ENCODE data around the gene CRELD1. TPM values are rescaled to one million over a fixed set of nuclear protein-coding genes. Genes with fewer than 3 reads are reported as not detected.

The CRELD1 gene
- polyA plus RNA-seq, 1 experiment = 29.5 TPM

- no peak for DNase-seq (ENCODE audit: low read depth, low spot score)
- POLR2A ChIA-PET = no interaction called here
- Histone ChIP-seq H3K27ac (ENCODE audit: low read depth, low read length) (no peak overlapping the region), H3K9me3 (ENCODE audit: control insufficient read depth, insufficient read depth, low read length) (no peaks in the 10 kb centered on the region), H3K27me3 (ENCODE audit: control insufficient read depth, insufficient read depth, low read length) (no peaks in the 10 kb centered on the region), H3K4me3 (ENCODE audit: low read depth, low read length) (no peak overlapping the region)
- CTCF ChIA-PET = no interaction called here
- TF ChIP-seq CTCF (IDR thresholded peaks at IDR 0.05; ENCODE audit: low read depth, low read length) = no peak
Observed at GRCh38 chr3:9903904-9904303, 29.7 kb upstream of the CRELD1 start.

- CTCF ChIA-PET = interaction anchor here (1.0 to 1.1 kb wide), 2 partner anchors 9 to 57 kb away, joined by 3 read pairs; no protein-coding TSS in a partner anchor
- Histone ChIP-seq H3K27ac (ENCODE audit: low read depth, low read length) (no peak overlapping the region), H3K4me3 (ENCODE audit: low read depth, low read length) (no peak overlapping the region), H3K27me3 (ENCODE audit: control insufficient read depth, insufficient read depth, low read length) (no peaks in the 10 kb centered on the region), H3K9me3 (ENCODE audit: control insufficient read depth, insufficient read depth, low read length) (no peaks in the 10 kb centered on the region)
- POLR2A ChIA-PET = no interaction called here
- no peak for TF ChIP-seq CTCF (IDR thresholded peaks at IDR 0.05; ENCODE audit: low read depth, low read length)
- no peak for DNase-seq (ENCODE audit: low read depth, low spot score)
Observed at GRCh38 chr3:9906480-9906879, 27.2 kb upstream of the CRELD1 start.

GRCh38 chr3:9908286-9908685, 25.3 kb upstream of the CRELD1 start:
- Histone ChIP-seq H3K9me3 (ENCODE audit: control insufficient read depth, insufficient read depth, low read length) (no peaks in the 10 kb centered on the region), H3K4me3 (ENCODE audit: low read depth, low read length) (no peak overlapping the region), H3K27me3 (ENCODE audit: control insufficient read depth, insufficient read depth, low read length) (no peaks in the 10 kb centered on the region), H3K27ac (ENCODE audit: low read depth, low read length) (no peak overlapping the region)
- TF ChIP-seq CTCF (IDR thresholded peaks at IDR 0.05; ENCODE audit: low read depth, low read length) = no peak
- no peak for DNase-seq (ENCODE audit: low read depth, low spot score)
- ChIA-PET POLR2A (no interaction called here), CTCF (no interaction called here)

- POLR2A ChIA-PET = no interaction called here
- H3K9me3 ChIP-seq (ENCODE audit: control insufficient read depth, insufficient read depth, low read length) = no peaks in the 10 kb centered on the region
- CTCF ChIA-PET = no interaction called here
- H3K27ac ChIP-seq (ENCODE audit: low read depth, low read length) = no peak overlapping the region
- no peak for TF ChIP-seq CTCF (IDR thresholded peaks at IDR 0.05; ENCODE audit: low read depth, low read length)
- DNase-seq (ENCODE audit: low read depth, low spot score) = no peak
- H3K4me3 ChIP-seq (ENCODE audit: low read depth, low read length) = no peak overlapping the region
- no peaks in the 10 kb centered on the region for H3K27me3 ChIP-seq (ENCODE audit: control insufficient read depth, insufficient read depth, low read length)
Observed at GRCh38 chr3:9909221-9910013, 24.2 kb upstream of the CRELD1 start.

GRCh38 chr3:9911863-9912262, 21.8 kb upstream of the CRELD1 start:
- CTCF ChIA-PET = interaction anchor here (0.7 to 1.7 kb wide), 3 partner anchors 19 to 63 kb away, joined by 5 to 9 read pairs (median 6); no protein-coding TSS in a partner anchor
- H3K27me3 ChIP-seq (ENCODE audit: control insufficient read depth, insufficient read depth, low read length) = no peaks in the 10 kb centered on the region
- no peaks in the 10 kb centered on the region for H3K9me3 ChIP-seq (ENCODE audit: control insufficient read depth, insufficient read depth, low read length)
- H3K4me3 ChIP-seq (ENCODE audit: low read depth, low read length) = no peak overlapping the region
- POLR2A ChIA-PET = interaction anchor here (1.5 to 2.1 kb wide), 2 partner anchors 18 to 48 kb away, joined by 4 to 6 read pairs; no protein-coding TSS in a partner anchor
- H3K27ac ChIP-seq (ENCODE audit: low read depth, low read length) = peak overlapping the region; percentile 21
- DNase-seq (ENCODE audit: low read depth, low spot score) = no peak
- TF ChIP-seq CTCF (IDR thresholded peaks at IDR 0.05; ENCODE audit: low read depth, low read length) = no peak

Data from AG04450 (cell line).